ENCODE results near the gene EXOC4.

The EXOC4 gene

GRCh38 chr7:133789974-133790373 is 537.1 kb downstream of the EXOC4 start:
- no peak overlapping the region for H3K4me3 ChIP-seq (replicated peaks in 1 of 2; ENCODE audit: low read depth in 2 of 2, low read length in 2 of 2)
- no peak for TF ChIP-seq CTCF (IDR thresholded peaks at IDR 0.05; ENCODE audit: low read depth, low read length)

GRCh38 chr7:133790911-133791310 is 538.0 kb downstream of the EXOC4 start:
- DNase-seq (ENCODE audit: low read depth in 2 of 2), result no peak
- H3K4me3 ChIP-seq (replicated peaks in 1 of 2; ENCODE audit: low read depth in 2 of 2, low read length in 2 of 2), result no peak overlapping the region
- no peak for TF ChIP-seq CTCF (IDR thresholded peaks at IDR 0.05; ENCODE audit: low read depth, low read length)

More at GRCh38 chr7:133789974-133790373, 537.1 kb downstream of the EXOC4 start:
- DNase-seq (ENCODE audit: low read depth in 2 of 2), result peak in 1 of 2 donors; percentile 36

DNA sequence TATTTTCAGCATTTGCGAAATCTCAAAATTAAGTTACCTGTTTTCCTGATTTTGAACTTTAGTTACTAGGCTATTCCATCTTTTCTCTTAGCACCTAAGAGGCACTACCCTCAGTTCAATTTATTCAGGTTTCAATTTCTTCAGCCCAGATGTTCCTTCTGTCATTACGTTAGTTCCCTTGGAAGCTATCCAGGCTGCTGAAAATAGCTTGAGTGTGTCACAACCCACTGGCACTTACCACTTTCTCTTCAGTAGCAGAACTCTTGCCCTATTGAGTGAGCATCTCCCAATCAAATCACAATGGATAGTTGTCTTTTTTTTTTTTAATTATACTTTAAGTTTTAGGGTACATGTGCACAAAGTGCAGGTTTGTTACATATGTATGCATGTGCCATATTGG is 541.6 kb downstream of the EXOC4 start:
- H3K4me3 ChIP-seq (replicated peaks in 1 of 2; ENCODE audit: low read depth in 2 of 2, low read length in 2 of 2), result no peak overlapping the region
- no peak for TF ChIP-seq CTCF (IDR thresholded peaks at IDR 0.05; ENCODE audit: low read depth, low read length)
- peak; percentile 13 to 46 for DNase-seq (ENCODE audit: low read depth in 2 of 2)

- H3K4me3 ChIP-seq (replicated peaks in 1 of 2; ENCODE audit: low read depth in 2 of 2, low read length in 2 of 2), result no peak overlapping the region
- no peak for TF ChIP-seq CTCF (IDR thresholded peaks at IDR 0.05; ENCODE audit: low read depth, low read length)
- peak in 1 of 2 donors; percentile 18 for DNase-seq (ENCODE audit: low read depth in 2 of 2)
Observed at GRCh38 chr7:133795068-133795665, 542.3 kb downstream of the EXOC4 start.

DNA sequence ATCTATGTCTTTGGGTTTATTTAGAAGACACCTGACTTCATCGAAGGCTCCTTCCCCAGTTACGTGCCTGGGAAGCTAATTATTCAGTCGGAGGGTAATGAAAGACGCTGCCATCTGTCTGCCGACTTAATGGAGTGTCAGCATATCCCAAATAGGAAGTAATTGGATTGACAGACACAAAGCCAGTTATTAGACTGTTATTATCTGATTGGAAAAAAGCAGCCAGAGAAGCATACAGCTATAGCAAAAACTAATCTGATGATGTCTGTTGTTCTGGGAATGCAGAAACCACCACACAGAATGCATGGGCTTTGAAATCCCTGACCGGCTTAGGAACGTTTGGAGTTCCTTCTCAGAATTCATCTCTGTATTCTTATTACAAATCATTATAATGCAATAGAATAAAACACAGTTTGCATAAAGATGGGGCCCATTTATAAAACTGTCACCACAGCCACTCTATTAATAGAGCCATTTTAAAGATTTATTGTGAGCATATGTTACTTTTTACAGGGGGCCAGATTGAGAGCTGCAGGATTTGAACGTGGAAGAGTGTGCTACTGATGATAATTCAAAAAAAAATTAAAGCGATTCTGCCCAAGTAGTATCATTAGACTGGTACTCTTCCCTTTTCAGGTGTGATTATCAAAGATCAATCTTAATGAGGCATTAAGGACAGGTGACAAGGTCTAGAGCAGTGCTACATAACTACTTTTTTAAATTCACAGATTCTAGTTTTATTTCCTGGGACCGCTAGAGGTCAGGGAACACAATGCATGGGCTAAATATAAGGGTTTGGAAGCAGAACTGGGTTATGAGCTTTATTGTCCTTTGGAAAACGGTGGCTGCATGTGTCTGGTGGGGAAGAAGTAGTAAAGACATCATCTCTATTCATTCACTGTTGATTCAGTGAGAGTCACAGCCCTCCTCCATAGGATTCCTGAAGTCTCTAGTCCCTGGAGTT is 544.2 kb downstream of the EXOC4 start:
- DNase-seq (ENCODE audit: low read depth in 2 of 2), result no peak
- H3K4me3 ChIP-seq (replicated peaks in 1 of 2; ENCODE audit: low read depth in 2 of 2, low read length in 2 of 2), result no peak overlapping the region
- TF ChIP-seq CTCF (IDR thresholded peaks at IDR 0.05; ENCODE audit: low read depth, low read length), result no peak

GRCh38 chr7:133797818-133798520 is 545.1 kb downstream of the EXOC4 start:
- no peak for TF ChIP-seq CTCF (IDR thresholded peaks at IDR 0.05; ENCODE audit: low read depth, low read length)
- DNase-seq (ENCODE audit: low read depth in 2 of 2), result peak in 1 of 2 donors; percentile 33
- H3K4me3 ChIP-seq (replicated peaks in 1 of 2; ENCODE audit: low read depth in 2 of 2, low read length in 2 of 2), result no peak overlapping the region

All from cardiac fibroblast (primary cell).